GM19372 (cell line): Measurements from ENCODE around the gene RPS19.

ENCODE experiments used
- ATAC-seq: cut with Tn5 transposase; IDR thresholded peaks from one replicate; pipeline ENCODE4 v1.9.1; 2021; ENCODE audit warnings: mild to moderate bottlenecking, low read depth, moderate library complexity; ENCODE audit not compliant: unreplicated experiment

RPS19 gene

GRCh38 chr19:41877916-41878905, 18.2 kb downstream of the RPS19 start:
- ATAC-seq = no peak

GRCh38 chr19:41879080-41879479, 19.0 kb downstream of the RPS19 start:
- ATAC-seq = no peak

- no peak for ATAC-seq
Observed at GRCh38 chr19:41879670-41880328, 19.7 kb downstream of the RPS19 start.

GRCh38 chr19:41880329-41880708, 20.3 kb downstream of the RPS19 start:
- ATAC-seq = no peak

GRCh38 chr19:41882568-41883462, 22.8 kb downstream of the RPS19 start, which contains the start of gene ARHGEF1:
ARHGEF1 (plus strand) TSS chr19:41883184; CDS start chr19:41888083, 4,899 bp downstream.
- ATAC-seq = no peak

- no peak for ATAC-seq
Observed at GRCh38 chr19:41883463-41883820, 23.4 kb downstream of the RPS19 start.

- peak; percentile 81 for ATAC-seq
Observed at GRCh38 chr19:41883821-41884733, 24.0 kb downstream of the RPS19 start.

- no peak for ATAC-seq
Observed at GRCh38 chr19:41886761-41887710, 27.0 kb downstream of the RPS19 start.

GRCh38 chr19:41887711-41888382, 27.8 kb downstream of the RPS19 start:
- no peak for ATAC-seq

- ATAC-seq = no peak
Observed at GRCh38 chr19:41888926-41889325, 28.9 kb downstream of the RPS19 start.

- ATAC-seq = no peak
Observed at GRCh38 chr19:41889896-41890295, 29.8 kb downstream of the RPS19 start.

- no peak for ATAC-seq
Observed at GRCh38 chr19:41890936-41891335, 30.9 kb downstream of the RPS19 start.

- no peak for ATAC-seq
Observed at GRCh38 chr19:41892173-41892902, 32.3 kb downstream of the RPS19 start.

- no peak for ATAC-seq
Observed at GRCh38 chr19:41893899-41894298, 33.8 kb downstream of the RPS19 start.

GRCh38 chr19:41894350-41894749, 34.3 kb downstream of the RPS19 start:
- no peak for ATAC-seq

GRCh38 chr19:41895745-41896580, 35.9 kb downstream of the RPS19 start:
- no peak for ATAC-seq

- ATAC-seq = no peak
Observed at GRCh38 chr19:41896581-41896942, 36.5 kb downstream of the RPS19 start.
